Body of pancreas (tissue), 4 donors: ENCODE results near the gene ASAP2.

Experiments
- POLR2A ChIP-seq, 3 donors: fragments of 450-650 bp; IDR thresholded peaks; one replicate each; pipeline ENCODE4 v1.6.1; 2016; ENCODE audit warnings: antibody characterized with exemption in 3 of 3, mild to moderate bottlenecking in 2 of 3
- TF ChIP-seq, protein P1 (sequence below), 7 experiments: fragments of 450-650 bp in 4 of 7; fragments of 200-600 bp in 3 of 7; sonication (generic) in 3 of 7; IDR thresholded peaks; one replicate each; pipeline ENCODE4 v1.5.1; 2016 to 2019; ENCODE audit warnings: antibody characterized with exemption in 7 of 7

DNA sequence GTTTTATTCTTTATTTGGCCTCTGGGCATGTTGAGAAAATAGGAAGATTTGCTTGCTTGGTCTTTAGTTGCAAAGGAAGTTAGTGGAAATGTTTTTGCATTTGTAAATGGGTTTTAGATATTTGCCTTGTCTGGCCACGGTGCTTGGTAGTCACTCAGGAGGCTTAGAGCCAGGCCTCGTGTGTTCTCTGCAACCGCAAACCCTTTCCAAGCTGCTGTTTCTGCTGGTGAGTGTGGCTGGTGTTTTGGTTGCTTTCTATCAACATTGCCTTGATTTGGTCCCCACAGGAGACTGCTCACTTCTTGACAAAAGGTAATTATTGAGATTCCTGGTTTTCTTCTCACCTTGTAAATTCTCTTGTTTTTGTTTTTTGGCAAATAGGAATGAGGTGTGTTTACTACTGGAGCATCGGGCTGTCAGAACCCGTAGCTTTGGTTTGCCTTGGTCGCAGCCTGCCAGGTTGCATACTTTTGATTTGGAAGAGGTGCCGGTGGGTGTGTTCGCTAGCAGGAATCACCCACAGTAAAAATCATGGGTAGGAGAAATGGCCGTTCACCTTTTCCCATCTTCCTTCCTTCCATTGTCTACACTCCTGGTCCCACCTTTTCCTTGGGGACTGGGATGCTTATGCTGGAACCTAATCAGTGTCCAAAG is 15.8 kb downstream of the ASAP2 start:
- TF ChIP-seq, protein P1, sequence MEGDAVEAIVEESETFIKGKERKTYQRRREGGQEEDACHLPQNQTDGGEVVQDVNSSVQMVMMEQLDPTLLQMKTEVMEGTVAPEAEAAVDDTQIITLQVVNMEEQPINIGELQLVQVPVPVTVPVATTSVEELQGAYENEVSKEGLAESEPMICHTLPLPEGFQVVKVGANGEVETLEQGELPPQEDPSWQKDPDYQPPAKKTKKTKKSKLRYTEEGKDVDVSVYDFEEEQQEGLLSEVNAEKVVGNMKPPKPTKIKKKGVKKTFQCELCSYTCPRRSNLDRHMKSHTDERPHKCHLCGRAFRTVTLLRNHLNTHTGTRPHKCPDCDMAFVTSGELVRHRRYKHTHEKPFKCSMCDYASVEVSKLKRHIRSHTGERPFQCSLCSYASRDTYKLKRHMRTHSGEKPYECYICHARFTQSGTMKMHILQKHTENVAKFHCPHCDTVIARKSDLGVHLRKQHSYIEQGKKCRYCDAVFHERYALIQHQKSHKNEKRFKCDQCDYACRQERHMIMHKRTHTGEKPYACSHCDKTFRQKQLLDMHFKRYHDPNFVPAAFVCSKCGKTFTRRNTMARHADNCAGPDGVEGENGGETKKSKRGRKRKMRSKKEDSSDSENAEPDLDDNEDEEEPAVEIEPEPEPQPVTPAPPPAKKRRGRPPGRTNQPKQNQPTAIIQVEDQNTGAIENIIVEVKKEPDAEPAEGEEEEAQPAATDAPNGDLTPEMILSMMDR (IDR thresholded peaks at IDR 0.05), result no peak
- no peak for TF ChIP-seq POLR2A (IDR thresholded peaks at IDR 0.05)
